ENCODE data around the gene APBA1.
"Not testable (repeated sequence)": the region's sequence is repeated elsewhere in the genome, so short reads cannot be mapped to it uniquely, and the experiment has no call there.

The APBA1 gene

GRCh38 chr9:69428017-69428785, 244.0 kb downstream of the APBA1 start:
- TF ChIP-seq POLR2A (IDR thresholded peaks at IDR 0.05; ENCODE audit: low read depth, low read length) (no peak), POLR2AphosphoS5 (IDR thresholded peaks at IDR 0.05; ENCODE audit: low read depth, low read length) (no peak), TAF1 (IDR thresholded peaks at IDR 0.05; ENCODE audit: borderline replicate concordance, low read depth, low read length) (no peak)
- FAIRE-seq, result no peak
- DNase-seq (ENCODE audit: insufficient read length), result no peak

DNA sequence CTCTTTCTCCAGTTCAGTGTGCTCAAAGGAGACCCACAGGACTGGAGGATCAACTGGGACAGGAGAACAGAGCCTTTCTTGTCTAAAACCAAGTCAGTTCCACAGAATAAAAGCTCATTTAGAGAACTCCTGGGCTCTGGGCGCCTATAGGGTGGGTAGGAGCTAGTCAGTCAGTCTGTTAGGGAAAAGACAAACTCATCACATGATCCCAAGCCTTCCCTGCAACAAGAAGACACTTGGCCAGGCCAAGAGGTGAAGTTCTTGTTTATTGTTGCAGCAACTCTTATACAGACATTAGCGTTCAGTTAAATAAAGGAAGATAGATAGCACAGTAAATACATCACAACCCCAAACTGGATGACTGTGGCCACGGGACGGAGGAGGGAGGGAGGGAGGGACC, 244.9 kb downstream of the APBA1 start:
- no peak for FAIRE-seq
- TF ChIP-seq POLR2A (IDR thresholded peaks at IDR 0.05; ENCODE audit: low read depth, low read length) (no peak), POLR2AphosphoS5 (IDR thresholded peaks at IDR 0.05; ENCODE audit: low read depth, low read length) (no peak), TAF1 (IDR thresholded peaks at IDR 0.05; ENCODE audit: borderline replicate concordance, low read depth, low read length) (no peak)
- no peak for DNase-seq (ENCODE audit: insufficient read length)

GRCh38 chr9:69425136-69425801, 246.9 kb downstream of the APBA1 start:
- TF ChIP-seq TAF1 (IDR thresholded peaks at IDR 0.05; ENCODE audit: borderline replicate concordance, low read depth, low read length) (no peak), POLR2A (IDR thresholded peaks at IDR 0.05; ENCODE audit: low read depth, low read length) (no peak), POLR2AphosphoS5 (IDR thresholded peaks at IDR 0.05; ENCODE audit: low read depth, low read length) (no peak)
- FAIRE-seq, result no peak
- DNase-seq (ENCODE audit: insufficient read length), result no peak

- peak; percentile 52 for DNase-seq (ENCODE audit: insufficient read length)
- no peak for TF ChIP-seq POLR2A (IDR thresholded peaks at IDR 0.05; ENCODE audit: low read depth, low read length)
- TF ChIP-seq POLR2AphosphoS5 (IDR thresholded peaks at IDR 0.05; ENCODE audit: low read depth, low read length), result no peak
- TF ChIP-seq TAF1 (IDR thresholded peaks at IDR 0.05; ENCODE audit: borderline replicate concordance, low read depth, low read length), result no peak
- peak; percentile 82 for FAIRE-seq
These were observed 250.0 kb downstream of the APBA1 start for GRCh38 chr9:69421908-69422801.

DNA sequence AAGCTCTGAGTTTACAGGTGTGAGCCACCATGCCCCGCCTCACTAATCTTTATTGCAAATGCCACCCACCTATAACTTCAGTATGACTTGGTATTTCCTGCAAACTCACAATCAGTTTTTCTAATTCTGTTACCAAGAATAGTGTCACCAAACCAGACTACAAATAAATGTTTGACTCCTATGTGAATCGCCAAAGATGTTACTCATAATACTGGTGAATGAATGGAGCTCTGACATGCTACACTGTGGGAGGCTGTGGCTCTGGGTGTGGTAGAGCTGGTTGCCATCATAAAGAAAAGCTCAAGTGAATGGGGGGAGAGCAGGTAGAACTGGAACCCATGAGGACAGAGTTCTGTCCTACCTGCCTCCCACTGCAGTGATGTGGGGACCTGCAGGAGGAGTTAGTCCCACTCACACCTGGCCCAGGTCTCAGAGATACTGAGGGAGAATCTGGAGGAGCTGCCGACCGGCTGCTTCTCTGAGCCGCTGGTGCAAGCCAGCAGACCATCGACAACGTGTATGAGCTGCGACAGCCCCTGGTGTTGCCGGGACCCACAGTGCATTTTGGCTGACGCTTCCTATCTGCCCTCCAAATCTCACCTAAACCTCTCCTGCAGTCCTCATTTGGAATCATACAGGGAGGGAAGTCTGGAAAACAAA, 251.4 kb downstream of the APBA1 start:
- DNase-seq (ENCODE audit: insufficient read length), result no peak
- no peak for TF ChIP-seq POLR2AphosphoS5 (IDR thresholded peaks at IDR 0.05; ENCODE audit: low read depth, low read length)
- no peak for TF ChIP-seq POLR2A (IDR thresholded peaks at IDR 0.05; ENCODE audit: low read depth, low read length)
- TF ChIP-seq TAF1 (IDR thresholded peaks at IDR 0.05; ENCODE audit: borderline replicate concordance, low read depth, low read length), result no peak
- no peak for FAIRE-seq

DNA sequence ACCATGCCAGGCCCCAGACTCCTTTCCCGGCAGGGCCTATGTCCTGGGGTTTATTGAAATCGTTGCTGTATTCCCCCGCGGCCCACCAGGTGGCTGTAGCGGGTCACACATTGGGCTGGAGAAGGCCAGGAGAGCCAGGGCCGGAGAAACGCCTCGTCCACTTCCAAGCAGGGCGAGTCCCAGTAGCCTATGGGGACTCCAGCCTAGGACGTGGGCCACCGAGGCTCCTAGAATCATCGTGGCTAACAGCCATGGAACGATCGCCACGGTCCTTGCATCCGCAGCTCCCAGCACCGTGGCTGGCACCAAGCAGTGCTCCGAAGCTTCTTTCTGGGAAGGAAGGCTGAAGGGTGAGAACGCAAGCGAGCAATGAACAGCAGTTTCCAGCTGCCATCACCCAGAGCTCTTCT, 259.4 kb downstream of the APBA1 start:
- FAIRE-seq, result no peak
- no peak for DNase-seq (ENCODE audit: insufficient read length)
- TF ChIP-seq POLR2A (IDR thresholded peaks at IDR 0.05; ENCODE audit: low read depth, low read length) (no peak), POLR2AphosphoS5 (IDR thresholded peaks at IDR 0.05; ENCODE audit: low read depth, low read length) (no peak), TAF1 (IDR thresholded peaks at IDR 0.05; ENCODE audit: borderline replicate concordance, low read depth, low read length) (no peak)

- TF ChIP-seq POLR2AphosphoS5 (IDR thresholded peaks at IDR 0.05; ENCODE audit: low read depth, low read length), result no peak
- TF ChIP-seq TAF1 (IDR thresholded peaks at IDR 0.05; ENCODE audit: borderline replicate concordance, low read depth, low read length), result no peak
- TF ChIP-seq POLR2A (IDR thresholded peaks at IDR 0.05; ENCODE audit: low read depth, low read length), result no peak
- FAIRE-seq (no peak), DNase-seq (ENCODE audit: insufficient read length) (no peak)
These were observed 260.0 kb downstream of the APBA1 start for GRCh38 chr9:69411931-69412740.

DNA sequence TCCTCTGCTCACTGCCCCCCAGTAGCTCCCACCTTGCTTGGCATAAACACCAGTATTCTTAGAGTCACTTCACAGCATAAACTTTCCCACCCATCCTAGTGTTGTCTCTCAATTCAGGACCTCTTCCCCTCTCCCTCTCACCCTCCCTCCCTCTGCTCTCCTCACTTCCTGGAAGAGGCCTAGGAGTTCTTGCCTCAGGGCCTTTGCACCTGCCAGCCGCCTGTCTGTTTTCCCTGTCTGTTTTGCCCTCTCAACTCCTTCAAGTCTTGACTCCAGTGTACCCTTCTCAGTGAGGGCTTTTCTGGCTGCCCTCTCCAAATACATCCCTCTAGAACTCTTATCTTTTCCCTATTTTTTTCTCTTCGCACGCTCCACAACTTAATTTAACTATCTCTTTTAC, 260.9 kb downstream of the APBA1 start:
- FAIRE-seq, result no peak
- no peak for DNase-seq (ENCODE audit: insufficient read length)
- TF ChIP-seq TAF1 (IDR thresholded peaks at IDR 0.05; ENCODE audit: borderline replicate concordance, low read depth, low read length) (no peak), POLR2A (IDR thresholded peaks at IDR 0.05; ENCODE audit: low read depth, low read length) (no peak), POLR2AphosphoS5 (IDR thresholded peaks at IDR 0.05; ENCODE audit: low read depth, low read length) (no peak)

DNA sequence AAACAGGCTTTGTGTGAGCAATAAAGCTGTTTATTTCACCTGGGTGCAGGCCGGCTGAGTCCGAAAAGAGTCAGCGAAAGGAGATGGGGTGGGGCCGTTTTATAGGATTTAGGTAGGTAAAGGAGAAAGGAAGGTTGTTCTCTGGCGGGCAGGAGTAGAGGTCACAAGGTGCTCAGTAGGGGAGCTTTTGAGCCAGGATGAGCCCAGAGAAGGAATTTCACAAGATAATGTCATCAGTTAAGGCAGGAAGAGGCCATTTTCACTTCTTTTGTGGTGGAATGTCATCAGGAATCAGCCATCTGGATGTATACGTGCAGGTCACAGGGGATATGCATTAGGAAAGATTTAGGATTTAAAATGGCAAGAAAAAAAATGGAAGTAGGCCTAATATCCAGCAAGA, 262.2 kb downstream of the APBA1 start:
- FAIRE-seq; DNase-seq (ENCODE audit: insufficient read length): not testable (repeated sequence)

DNA sequence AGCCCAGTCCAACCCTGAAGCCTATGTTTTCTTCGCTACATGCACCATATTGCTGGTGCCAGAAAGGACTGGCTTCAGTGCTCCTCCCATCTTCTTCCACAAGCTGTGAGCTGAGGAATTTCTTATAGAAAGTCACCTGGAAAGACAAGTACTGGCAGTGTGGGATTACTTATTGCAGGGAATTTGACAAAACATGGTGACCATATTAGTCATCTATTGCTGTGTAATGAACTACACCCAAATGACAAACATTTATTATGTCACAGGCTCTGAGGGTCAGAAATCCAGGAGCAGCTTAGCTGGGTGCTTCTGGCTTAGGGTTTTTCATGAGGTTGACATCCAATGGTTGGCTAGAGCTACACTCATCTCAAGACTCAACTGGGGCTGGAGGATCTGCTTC, 271.7 kb downstream of the APBA1 start:
- TF ChIP-seq POLR2AphosphoS5 (IDR thresholded peaks at IDR 0.05; ENCODE audit: low read depth, low read length), result no peak
- TF ChIP-seq TAF1 (IDR thresholded peaks at IDR 0.05; ENCODE audit: borderline replicate concordance, low read depth, low read length), result no peak
- TF ChIP-seq POLR2A (IDR thresholded peaks at IDR 0.05; ENCODE audit: low read depth, low read length), result no peak
- FAIRE-seq, result no peak

More for the DNA sequence above, 271.7 kb downstream of the APBA1 start:
- DNase-seq (ENCODE audit: insufficient read length), result no peak
